HEK293T (cell line): Measurements from ENCODE around the gene SLC25A44.

Experiments
- BHLHE40 ChIP-seq: fragments of 450-650 bp; IDR thresholded peaks from 2 replicates; pipeline ENCODE4 v1.6.1; 2016; ENCODE audit warnings: mild to moderate bottlenecking, moderate library complexity, borderline replicate concordance
- FOXK2 ChIP-seq: fragments of 450-650 bp; IDR thresholded peaks from 2 replicates; pipeline ENCODE4 v1.6.1; 2016; ENCODE audit warnings: mild to moderate bottlenecking
- HDGF ChIP-seq: fragments of 450-650 bp; IDR thresholded peaks from 2 replicates; pipeline ENCODE4 v1.6.1; 2017; ENCODE audit warnings: antibody characterized with exemption, borderline replicate concordance
- L3MBTL2 ChIP-seq: fragments of 450-650 bp; conservative IDR thresholded peaks from 2 replicates; pipeline ENCODE4 v1.6.1; 2016; ENCODE audit warnings: mild to moderate bottlenecking
- SP1 ChIP-seq: fragments of 450-650 bp; IDR thresholded peaks from 2 replicates; pipeline ENCODE4 v1.6.1; 2017
- SUZ12 ChIP-seq: fragments of 450-650 bp; IDR thresholded peaks from 2 replicates; pipeline ENCODE4 v1.6.1; 2016; ENCODE audit warnings: mild to moderate bottlenecking
- TARDBP ChIP-seq: fragments of 450-650 bp; IDR thresholded peaks from 2 replicates; pipeline ENCODE4 v1.6.1; 2016
- ZNF384 ChIP-seq: fragments of 450-650 bp; IDR thresholded peaks from 2 replicates; pipeline ENCODE4 v1.6.1; 2016

GRCh38 chr1:156241926-156242325 lies 48.0 kb downstream of the SLC25A44 start, which contains the start of gene BGLAP:
- TF ChIP-seq BHLHE40 (no peak), ZNF384 (no peak), FOXK2 (no peak), SUZ12 (no peak), TARDBP (no peak), SP1 (no peak), HDGF (no peak), L3MBTL2 (no peak)
